Measurements from ENCODE around the gene ENAH. TPM values are rescaled to one million over a fixed set of nuclear protein-coding genes. Genes with fewer than 3 reads are reported as not detected.
A peak's percentile ranks its signal among the peaks of the same experiment; 100 is the strongest.

Gene ENAH
- total RNA-seq, 1 experiment from 2014 or later, result 285 TPM

DNA sequence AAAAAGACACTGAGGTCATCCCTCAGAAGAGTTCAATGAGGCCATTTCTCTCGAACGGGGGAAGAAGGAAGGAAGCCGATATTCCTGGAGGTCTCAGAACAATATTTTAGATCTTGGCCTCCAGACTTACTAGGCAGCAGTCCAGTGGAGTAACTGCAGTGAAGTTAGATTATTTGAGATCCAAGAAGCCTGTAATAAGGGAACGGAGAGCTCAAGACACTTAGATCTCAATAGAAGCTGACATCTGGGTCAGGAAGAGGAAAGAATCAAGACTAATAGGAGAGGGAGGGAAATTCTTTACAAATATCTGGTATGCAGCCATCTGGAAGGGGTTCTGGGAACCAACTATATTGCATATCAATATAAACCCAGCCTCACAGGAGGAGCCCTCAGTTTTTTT, 13.6 kb upstream of the ENAH start:
- TF ChIP-seq, protein P1, sequence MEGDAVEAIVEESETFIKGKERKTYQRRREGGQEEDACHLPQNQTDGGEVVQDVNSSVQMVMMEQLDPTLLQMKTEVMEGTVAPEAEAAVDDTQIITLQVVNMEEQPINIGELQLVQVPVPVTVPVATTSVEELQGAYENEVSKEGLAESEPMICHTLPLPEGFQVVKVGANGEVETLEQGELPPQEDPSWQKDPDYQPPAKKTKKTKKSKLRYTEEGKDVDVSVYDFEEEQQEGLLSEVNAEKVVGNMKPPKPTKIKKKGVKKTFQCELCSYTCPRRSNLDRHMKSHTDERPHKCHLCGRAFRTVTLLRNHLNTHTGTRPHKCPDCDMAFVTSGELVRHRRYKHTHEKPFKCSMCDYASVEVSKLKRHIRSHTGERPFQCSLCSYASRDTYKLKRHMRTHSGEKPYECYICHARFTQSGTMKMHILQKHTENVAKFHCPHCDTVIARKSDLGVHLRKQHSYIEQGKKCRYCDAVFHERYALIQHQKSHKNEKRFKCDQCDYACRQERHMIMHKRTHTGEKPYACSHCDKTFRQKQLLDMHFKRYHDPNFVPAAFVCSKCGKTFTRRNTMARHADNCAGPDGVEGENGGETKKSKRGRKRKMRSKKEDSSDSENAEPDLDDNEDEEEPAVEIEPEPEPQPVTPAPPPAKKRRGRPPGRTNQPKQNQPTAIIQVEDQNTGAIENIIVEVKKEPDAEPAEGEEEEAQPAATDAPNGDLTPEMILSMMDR (conservative IDR thresholded peaks at IDR 0.05), result no peak
- Mint-ChIP-seq H3K4me1 (no peaks in the 10 kb centered on the region), H3K27me3 (ENCODE audit: low read depth) (no peaks in the 10 kb centered on the region), H3K36me3 (ENCODE audit: insufficient read depth in 1 of 3, low read depth in 3 of 3) (no peaks in the 10 kb centered on the region), H3K9me3 (no peaks in the 10 kb centered on the region), H3K4me3 (no peak overlapping the region), H3K27ac (peak overlapping the region in 2 of 3 experiments; percentile 19 to 30; a peak in 2 of 7 replicates)
- H2AFZ ChIP-seq (ENCODE audit: low read length), result peak overlapping the region; percentile 7
- H3K9me3 ChIP-seq (ENCODE audit: control insufficient read depth, low read depth, low read length), result no peaks in the 10 kb centered on the region
- H4K5ac ChIP-seq (ENCODE audit: insufficient read length, low read depth, low read length), result no peak overlapping the region
- H4K8ac ChIP-seq (replicated peaks; ENCODE audit: insufficient read length, low read depth, low read length), result no peak overlapping the region
- H3K9ac ChIP-seq (ENCODE audit: extremely low read depth, insufficient read length, low read length), result no peak overlapping the region
- H2BK5ac ChIP-seq (ENCODE audit: insufficient read length, low read length), result no peak overlapping the region
- H3K4ac ChIP-seq (ENCODE audit: low read depth, low read length), result no peak overlapping the region
- H3K56ac ChIP-seq (ENCODE audit: insufficient read length, low read depth, low read length), result no peak overlapping the region
- no CpG with 5 or more reads among the region's 4 CpGs for WGBS (ENCODE audit: extremely low coverage, insufficient read length, low lambda C conversion rate)
- H4K20me1 ChIP-seq (ENCODE audit: control insufficient read depth, insufficient read depth, insufficient read length), result no peaks in the 10 kb centered on the region
- no peaks in the 10 kb centered on the region for H3K23me2 ChIP-seq (ENCODE audit: insufficient read length, low read depth, low read length, poor library complexity, severe bottlenecking)
- H3K27ac ChIP-seq (ENCODE audit: insufficient read length, low read depth, low read length), result no peak overlapping the region
- no peak overlapping the region for H4K91ac ChIP-seq (ENCODE audit: insufficient read length, low read depth, low read length)
- no peak overlapping the region for H3K14ac ChIP-seq (ENCODE audit: insufficient read depth, low read length)
- no peak overlapping the region for H3T11ph ChIP-seq (ENCODE audit: low read length)
- H3K23ac ChIP-seq (ENCODE audit: insufficient read length, low read depth, low read length), result no peak overlapping the region
- H2BK20ac ChIP-seq (ENCODE audit: low read depth, low read length, poor library complexity, severe bottlenecking), result no peak overlapping the region
- no peak overlapping the region for H2BK120ac ChIP-seq (ENCODE audit: low read depth, low read length, poor library complexity, severe bottlenecking)
- no peak overlapping the region for H2BK15ac ChIP-seq (ENCODE audit: low read depth, low read length)
- H3K18ac ChIP-seq (ENCODE audit: insufficient read length, low read depth, low read length), result no peak overlapping the region
- H3K4me2 ChIP-seq (ENCODE audit: insufficient read depth, insufficient read length, low read length), result no peak overlapping the region
- H2BK12ac ChIP-seq (ENCODE audit: insufficient read length, low read depth, low read length), result no peak overlapping the region
- no peaks in the 10 kb centered on the region for H3K79me2 ChIP-seq (ENCODE audit: insufficient read depth, low read length)
- no peaks in the 10 kb centered on the region for H3K79me1 ChIP-seq (ENCODE audit: insufficient read depth, low read depth, low read length, poor library complexity, severe bottlenecking)
- H3K27me3 ChIP-seq (ENCODE audit: insufficient read depth, low read length), result peaks cover 2% of the 10 kb centered on the region; the same call in 1 of the 2 replicates
- H3K4me1 ChIP-seq (ENCODE audit: insufficient read depth, low read length), result no peaks in the 10 kb centered on the region
- DNase-seq, result no peak
- H2AK5ac ChIP-seq (ENCODE audit: insufficient read length, low read length), result no peak overlapping the region
